Measurements from ENCODE around the gene UMOD.

Gene UMOD

GRCh38 chr16:20285993-20286499, 66.5 kb downstream of the UMOD start:
- no peak overlapping the region for H2AFZ ChIP-seq (ENCODE audit: low read length)
- H3K4me3 ChIP-seq (ENCODE audit: low read depth, low read length, poor library complexity, severe bottlenecking) = no peak overlapping the region
- no peaks in the 10 kb centered on the region for H3K9me2 ChIP-seq (ENCODE audit: low read depth, low read length)
- H3K27ac ChIP-seq (ENCODE audit: low read depth, low read length, poor library complexity, severe bottlenecking) = no peak overlapping the region
- no peaks in the 10 kb centered on the region for H3K79me2 ChIP-seq (ENCODE audit: insufficient read depth, low read length)
- H3K9me3 ChIP-seq (ENCODE audit: low read length) = no peaks in the 10 kb centered on the region
- no peaks in the 10 kb centered on the region for H3F3A ChIP-seq (ENCODE audit: insufficient read depth, low read length)
- no peak for TF ChIP-seq CTCF (IDR thresholded peaks at IDR 0.05; ENCODE audit: low read length)
- no peak overlapping the region for H3K9ac ChIP-seq (ENCODE audit: low read length)
- no peaks in the 10 kb centered on the region for H3K4me1 ChIP-seq (ENCODE audit: insufficient read depth, low read length, severe bottlenecking)
- no peak overlapping the region for H3K4me2 ChIP-seq (ENCODE audit: low read length)
- no peaks in the 10 kb centered on the region for H4K20me1 ChIP-seq (ENCODE audit: insufficient read depth, low read length)
- H3K27me3 ChIP-seq (ENCODE audit: insufficient read depth, low read length) = no peaks in the 10 kb centered on the region
- no peaks in the 10 kb centered on the region for H3K36me3 ChIP-seq (ENCODE audit: insufficient read depth, low read length)

Measured in OCI-LY1 (cell line).